HG03139 (cell line): ENCODE results near the gene SEC24C.
"Not testable (repeated sequence)": the region's sequence is repeated elsewhere in the genome, so short reads cannot be mapped to it uniquely, and the experiment has no call there.

Source experiments
- ATAC-seq: cut with Tn5 transposase; IDR thresholded peaks from one replicate; pipeline ENCODE4 v1.9.1; 2021; ENCODE audit not compliant: unreplicated experiment

Gene SEC24C

GRCh38 chr10:73731588-73732375, 12.4 kb upstream of the SEC24C start:
- ATAC-seq = no peak

- no peak for ATAC-seq
Measured at GRCh38 chr10:73732426-73732825, 11.7 kb upstream of the SEC24C start.

- ATAC-seq = no peak
Measured at GRCh38 chr10:73732931-73733623, 11.1 kb upstream of the SEC24C start.

- no peak for ATAC-seq
Measured at GRCh38 chr10:73734028-73734720, 10.0 kb upstream of the SEC24C start.

- ATAC-seq = no peak
Measured at GRCh38 chr10:73734796-73735305, 9.3 kb upstream of the SEC24C start.

GRCh38 chr10:73740501-73741254, 3.5 kb upstream of the SEC24C start:
- not testable (repeated sequence) for ATAC-seq

GRCh38 chr10:73742454-73742734, 1.8 kb upstream of the SEC24C start:
- ATAC-seq = no peak

GRCh38 chr10:73743327-73743904, 756 bp upstream of the SEC24C start:
- ATAC-seq = no peak

- ATAC-seq = peak; percentile 18
Measured at GRCh38 chr10:73744664-73744975, 448 bp downstream of the SEC24C start.

GRCh38 chr10:73746721-73747120, 2.5 kb downstream of the SEC24C start:
- ATAC-seq = no peak

GRCh38 chr10:73750819-73751218, 6.6 kb downstream of the SEC24C start:
- ATAC-seq = no peak

GRCh38 chr10:73756183-73756582, 12.0 kb downstream of the SEC24C start:
- no peak for ATAC-seq

GRCh38 chr10:73758704-73759511, 14.7 kb downstream of the SEC24C start:
- no peak for ATAC-seq

- no peak for ATAC-seq
Measured at GRCh38 chr10:73759512-73760115, 15.4 kb downstream of the SEC24C start.

- no peak for ATAC-seq
Measured at GRCh38 chr10:73761781-73762180, 17.6 kb downstream of the SEC24C start.

- no peak for ATAC-seq
Measured at GRCh38 chr10:73762915-73763314, 18.7 kb downstream of the SEC24C start.

GRCh38 chr10:73763343-73763742, 19.2 kb downstream of the SEC24C start:
- ATAC-seq = no peak

GRCh38 chr10:73765066-73765465, 20.9 kb downstream of the SEC24C start:
- ATAC-seq = no peak

GRCh38 chr10:73768881-73769280, 24.7 kb downstream of the SEC24C start:
- ATAC-seq = no peak

- no peak for ATAC-seq
Measured at GRCh38 chr10:73769396-73769795, 25.2 kb downstream of the SEC24C start.
